NCI-H1417 (cell line): ENCODE data around the gene RIPPLY3.
A peak's percentile ranks its signal among the peaks of the same experiment; 100 is the strongest.

Experiments
- DNase-seq, 3 experiments: peaks; one replicate each; lab custom pipeline; 2025; lab: John Stamatoyannopoulos, UW

Gene RIPPLY3

GRCh38 chr21:37006486-37007291, at the start of gene RIPPLY3:
TSS of gene RIPPLY3 (plus strand) at chr21:37006702. CDS start at chr21:37006773, 71 bp downstream.
- peak; percentile 35 to 77 (median 67) for DNase-seq

- DNase-seq: no peak
Observed at GRCh38 chr21:36959020-36959835, 47.3 kb upstream of the RIPPLY3 start.

GRCh38 chr21:36960676-36961284, 45.7 kb upstream of the RIPPLY3 start:
- DNase-seq: no peak

GRCh38 chr21:36962098-36962780, 44.3 kb upstream of the RIPPLY3 start:
- no peak for DNase-seq

GRCh38 chr21:36964398-36964797, 42.1 kb upstream of the RIPPLY3 start:
- DNase-seq: no peak

GRCh38 chr21:36964827-36965719, 41.4 kb upstream of the RIPPLY3 start:
- peak in 1 of 3 experiments; percentile 55 for DNase-seq

GRCh38 chr21:36965720-36966065, 40.8 kb upstream of the RIPPLY3 start:
- DNase-seq: no peak

- peak; percentile 87 to 90 (median 90) for DNase-seq
Observed at GRCh38 chr21:36966066-36966820, 40.3 kb upstream of the RIPPLY3 start, which contains the start of gene HLCS. TSS of gene HLCS (minus strand) at chr21:36966669. CDS start at chr21:36966638, 31 bp downstream.

- peak in 1 of 3 experiments; percentile 83 for DNase-seq
Observed at GRCh38 chr21:36966821-36967768, 39.4 kb upstream of the RIPPLY3 start.

GRCh38 chr21:36968414-36968813, 38.1 kb upstream of the RIPPLY3 start:
- DNase-seq: no peak

- no peak for DNase-seq
Observed at GRCh38 chr21:36968976-36969375, 37.5 kb upstream of the RIPPLY3 start.

- no peak for DNase-seq
Observed at GRCh38 chr21:36973986-36974850, 32.3 kb upstream of the RIPPLY3 start.

- DNase-seq: no peak
Observed at GRCh38 chr21:36974851-36975192, 31.7 kb upstream of the RIPPLY3 start.

- no peak for DNase-seq
Observed at GRCh38 chr21:36976228-36976861, 30.2 kb upstream of the RIPPLY3 start.

- peak; percentile 64 to 90 (median 64) for DNase-seq
Observed at GRCh38 chr21:36976882-36977651, 29.4 kb upstream of the RIPPLY3 start.

- peak; percentile 45 to 92 (median 88) for DNase-seq
Observed at GRCh38 chr21:36980280-36981048, 26.0 kb upstream of the RIPPLY3 start.
